Measurements from ENCODE around the gene TTYH2. TPM values are rescaled to one million over a fixed set of nuclear protein-coding genes. Genes with fewer than 3 reads are reported as not detected.

Gene TTYH2
- total and polyA plus RNA-seq, 2 of the 4 experiments (the other 2 are of a cell fraction): 2.3 to 6.8 TPM

GRCh38 chr17:74259667-74260524, 46.5 kb downstream of the TTYH2 start:
- no peak overlapping the region for H2BK5ac ChIP-seq (ENCODE audit: low read depth, low read length, poor library complexity, severe bottlenecking)
- no peak overlapping the region for H2AK9ac ChIP-seq (replicated peaks; ENCODE audit: low read depth, low read length, poor library complexity)
- intact Hi-C loops (cut with micrococcal nuclease): no loop called here
- no peaks in the 10 kb centered on the region for H3K79me1 ChIP-seq (ENCODE audit: low read depth in 1 of 2, low read length in 2 of 2)
- H3K9me1 ChIP-seq (ENCODE audit: insufficient read depth, low read length): no peaks in the 10 kb centered on the region
- dilution Hi-C loops (cut with HindIII; ENCODE audit: low sequenced_read_pairs, unreplicated experiment): no loop called here
- H4K91ac ChIP-seq (ENCODE audit: insufficient read depth, low read depth, low read length): no peak overlapping the region
- no peak overlapping the region for H3K56ac ChIP-seq (ENCODE audit: extremely low read depth, insufficient read depth, low read length)
- no peak overlapping the region for H3K4me3 ChIP-seq (ENCODE audit: insufficient read depth, low read depth, low read length)
- CTCF ChIA-PET: no interaction called here
- 38% methylated on average over 4 of the region's 21 CpGs; no CpG with 5 or more reads in 1 of the 2 experiments for WGBS, 2 experiments (ENCODE audit: extremely low coverage in 2 of 2, insufficient read length in 1 of 2)
- H4K8ac ChIP-seq (ENCODE audit: low read depth in 2 of 2, low read length in 2 of 2): no peak overlapping the region
- H3K36me3 ChIP-seq (ENCODE audit: control insufficient read depth, insufficient read depth, low read length): no peaks in the 10 kb centered on the region
- ATAC-seq (ENCODE audit: low read depth): no peak
- H3K14ac ChIP-seq (replicated peaks; ENCODE audit: low read depth, low read length): no peak overlapping the region
- no peak overlapping the region for H2AFZ ChIP-seq (replicated peaks; ENCODE audit: low read length, poor library complexity)
- H3K27ac ChIP-seq (ENCODE audit: insufficient read depth, low read length): no peak overlapping the region
- H3K4me1 ChIP-seq (ENCODE audit: control insufficient read depth, insufficient read depth, low read length): no peaks in the 10 kb centered on the region
- H2BK20ac ChIP-seq (ENCODE audit: low read depth, low read length): no peak overlapping the region
- no peak overlapping the region for H2AK5ac ChIP-seq (ENCODE audit: low read depth, low read length)
- no peaks in the 10 kb centered on the region for H4K20me1 ChIP-seq (ENCODE audit: insufficient read depth, low read length)
- no peak overlapping the region for H3K4me2 ChIP-seq (ENCODE audit: low read depth, low read length)
- no peaks in the 10 kb centered on the region for H3K9me3 ChIP-seq (ENCODE audit: control insufficient read depth, insufficient read depth, low read length)
- H3K18ac ChIP-seq (ENCODE audit: low read depth, low read length): no peak overlapping the region
- no peak overlapping the region for H2BK120ac ChIP-seq (ENCODE audit: low read depth, low read length)
- no peak for DNase-seq
- in situ Hi-C loops (cut with MboI; ENCODE audit: low sequenced_read_pairs): no loop called here
- BruUV-seq (replicated peaks): no TSS peak
- H4K5ac ChIP-seq (ENCODE audit: low read depth, low read length): no peak overlapping the region
- H3K4ac ChIP-seq (ENCODE audit: low read depth, low read length): no peak overlapping the region
- POLR2A ChIA-PET (ENCODE audit: unreplicated experiment): no interaction called here
- no peaks in the 10 kb centered on the region; the same call in 1 of the 2 replicates for H3K27me3 ChIP-seq (ENCODE audit: control insufficient read depth, insufficient read depth, low read length)
- no peak overlapping the region for H3K23ac ChIP-seq (ENCODE audit: low read depth, low read length)
- no peak overlapping the region for H2BK15ac ChIP-seq (ENCODE audit: low read depth, low read length)
- no peak overlapping the region for H3K9ac ChIP-seq (ENCODE audit: low read depth, low read length)
- no peak for TF ChIP-seq USF2 (IDR thresholded peaks at IDR 0.05; ENCODE audit: low read depth, low read length)
- no peak for TF ChIP-seq RAD21 (IDR thresholded peaks at IDR 0.05; ENCODE audit: low read length)
- no peak for TF ChIP-seq MXI1 (IDR thresholded peaks at IDR 0.05; ENCODE audit: borderline replicate concordance, low read depth, low read length)
- TF ChIP-seq BHLHE40 (IDR thresholded peaks at IDR 0.05; ENCODE audit: low read depth, low read length): no peak
- TF ChIP-seq POLR2A (IDR thresholded peaks at IDR 0.05; ENCODE audit: low read depth, low read length): no peak
- no peak for TF ChIP-seq FOS (IDR thresholded peaks at IDR 0.05; ENCODE audit: low read depth, low read length)
- TF ChIP-seq SMC3 (IDR thresholded peaks at IDR 0.05; ENCODE audit: low read depth, low read length): no peak
- TF ChIP-seq MAFK (IDR thresholded peaks at IDR 0.05; ENCODE audit: low read depth, low read length): no peak
- no peak for TF ChIP-seq RCOR1 (IDR thresholded peaks at IDR 0.05; ENCODE audit: insufficient replicate concordance, low read length)
- TF ChIP-seq NFE2L2 (IDR thresholded peaks at IDR 0.05; ENCODE audit: low read depth, low read length): no peak
- TF ChIP-seq MAZ (IDR thresholded peaks at IDR 0.05; ENCODE audit: borderline replicate concordance, low read depth, low read length): no peak
- no peak for TF ChIP-seq ELK1 (IDR thresholded peaks at IDR 0.05; ENCODE audit: borderline replicate concordance, low read depth, low read length)
- no peak for TF ChIP-seq CEBPB (IDR thresholded peaks at IDR 0.05; ENCODE audit: low read depth, low read length)
- TF ChIP-seq CTCF (conservative IDR thresholded peaks at IDR 0.05; ENCODE audit: low read depth, low read length): no peak
- TF ChIP-seq RFX5 (IDR thresholded peaks at IDR 0.05; ENCODE audit: low read depth, low read length): no peak
